Left renal pelvis (tissue), 4 donors: Measurements from ENCODE around the gene BCL3. TPM values are rescaled to one million over a fixed set of nuclear protein-coding genes. Genes with fewer than 3 reads are reported as not detected.

Source experiments
- DNase-seq, 4 donors: peaks; one replicate each; pipeline ENCODE4 v3.0.0-alpha.2; 2013; ENCODE audit warnings: low read depth in 4 of 4, low spot score in 3 of 4
- polyA plus RNA-seq, 4 donors: library from polyadenylated mRNA; unstranded; fragments of 120-200 nt; gene quantifications; one replicate each; pipeline ENCODE4 v1.2.1, GENCODE V29; 2013; ENCODE audit not compliant: insufficient read length in 4 of 4

BCL3 gene
- polyA plus RNA-seq, 4 donors = 5.5 to 16.5 (median 8.8) TPM

DNA sequence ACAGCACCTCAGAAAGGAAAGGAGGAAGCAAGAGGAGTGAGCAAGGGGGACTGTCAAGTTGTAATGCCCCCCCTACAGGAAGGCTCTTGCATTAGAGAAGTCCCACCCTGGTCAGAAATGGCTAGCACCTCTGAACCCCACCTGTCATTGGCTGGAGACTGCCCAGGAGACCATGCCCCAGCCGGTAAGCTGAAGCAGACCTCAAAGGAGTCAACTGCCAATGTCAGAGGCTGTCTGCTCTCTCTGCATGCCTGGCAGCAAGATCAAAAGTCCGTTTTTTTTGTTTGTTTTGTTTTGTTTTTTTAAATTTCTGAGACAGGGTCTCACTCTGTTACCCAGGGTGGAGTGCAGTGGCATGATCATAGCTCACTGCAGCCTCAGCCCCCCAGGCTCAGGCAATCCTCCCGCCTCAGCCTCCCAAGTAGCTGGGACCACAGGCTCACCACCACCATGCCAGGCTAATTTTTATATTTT, 8.1 kb upstream of the BCL3 start:
- DNase-seq = no peak

DNA sequence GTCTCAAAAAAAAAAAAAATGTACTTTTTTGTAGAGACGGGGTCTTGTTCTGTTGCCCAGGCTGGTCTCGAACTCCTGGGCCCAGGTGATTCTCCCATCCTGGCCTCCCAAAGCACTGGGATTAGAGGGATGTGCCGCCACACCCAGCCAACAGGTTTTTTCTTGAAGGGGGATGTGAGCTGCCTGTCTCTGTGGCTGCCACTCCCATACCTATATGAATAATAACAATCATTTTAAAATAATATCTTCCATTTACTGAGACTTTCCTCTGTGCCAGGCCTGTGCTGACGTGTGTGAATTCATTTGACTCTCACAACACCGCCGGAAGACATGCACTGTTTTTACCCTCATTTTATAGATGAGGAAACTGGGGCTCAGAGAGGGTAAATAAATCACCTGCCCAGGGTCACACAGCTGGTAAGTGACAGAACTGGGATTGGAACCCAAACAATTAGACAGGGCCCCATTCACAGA, 7.2 kb upstream of the BCL3 start:
- no peak for DNase-seq

DNA sequence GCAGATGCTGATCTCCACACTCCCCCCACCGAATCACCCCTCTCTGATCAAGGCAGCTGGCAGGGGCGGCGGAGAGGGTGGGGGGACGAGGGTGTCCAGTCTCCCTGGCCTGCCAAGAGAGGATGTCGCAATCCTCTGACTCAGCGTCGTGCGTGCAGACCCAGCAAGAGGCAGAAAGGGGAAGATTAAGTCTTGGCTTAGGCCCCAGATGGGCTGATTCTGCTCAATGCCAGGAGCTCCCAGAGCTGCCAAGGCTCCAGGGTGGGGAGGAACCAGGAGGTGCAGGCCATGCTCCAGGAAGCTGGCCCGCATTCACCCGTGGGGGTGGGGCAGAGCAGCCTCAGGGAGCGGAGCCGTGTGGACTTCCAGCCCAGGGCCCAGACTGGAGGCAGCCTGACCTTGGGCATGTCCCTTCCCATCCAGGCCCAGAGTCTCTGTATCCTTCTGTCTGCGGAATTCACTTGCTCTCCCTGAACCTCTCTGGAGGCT, 6.6 kb upstream of the BCL3 start:
- DNase-seq = no peak

DNA sequence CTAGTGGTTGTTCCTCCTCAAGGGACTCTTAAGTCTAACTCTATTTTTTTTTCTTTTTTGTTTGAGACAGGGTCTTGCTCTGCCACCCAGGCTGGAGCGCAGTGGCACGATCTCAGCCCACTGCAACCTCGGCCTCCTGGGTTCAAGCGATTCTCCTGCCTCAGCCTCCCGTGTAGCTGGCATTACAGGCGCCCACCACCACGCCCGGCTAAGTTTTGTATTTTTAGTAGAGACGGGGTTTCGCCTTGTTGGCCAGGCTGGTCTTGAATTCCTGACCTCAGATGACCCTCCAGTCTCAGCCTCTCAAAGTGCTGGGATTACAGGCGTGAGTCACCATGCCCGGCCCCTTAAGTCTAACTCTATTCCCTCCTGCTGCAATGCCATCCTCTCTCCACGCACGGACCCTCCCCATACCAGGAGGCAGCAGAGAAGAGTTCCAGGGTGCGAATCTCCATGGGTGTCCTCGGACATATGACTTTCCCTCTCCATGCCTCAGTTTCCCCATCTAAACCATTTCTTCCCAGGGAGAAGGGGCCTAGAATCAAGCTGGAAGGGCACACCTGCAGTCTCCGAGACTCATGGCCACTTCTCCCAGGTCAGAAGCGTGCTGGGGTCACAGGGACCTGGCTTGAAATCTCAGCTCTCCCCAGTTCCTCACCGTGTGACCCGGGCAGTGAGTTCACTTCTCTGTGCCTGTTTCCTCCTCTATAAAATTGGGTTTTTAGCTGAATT, 6.0 kb upstream of the BCL3 start:
- DNase-seq = no peak

DNA sequence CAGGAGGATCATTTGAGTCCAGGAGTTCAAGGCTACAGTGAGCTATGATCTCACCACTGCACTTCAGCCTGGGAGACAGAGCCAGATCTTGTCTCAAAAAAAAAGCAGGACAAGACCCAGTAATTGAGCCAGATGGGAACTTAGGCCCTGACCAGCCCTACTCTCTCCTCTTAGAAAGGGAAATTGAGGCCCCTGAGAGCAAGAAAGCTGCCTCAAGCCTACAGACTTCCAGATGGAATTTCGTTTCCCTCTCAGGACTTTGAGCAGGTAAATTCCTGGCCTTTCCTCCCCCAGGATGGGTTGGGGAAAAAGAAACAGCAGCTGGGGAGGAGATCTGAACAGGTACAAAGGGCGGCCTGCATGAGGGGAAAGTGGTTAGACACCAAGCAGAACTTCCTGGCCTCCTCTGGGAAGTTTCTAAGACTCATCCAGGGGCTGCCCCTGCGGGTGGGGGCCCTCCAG, 3.6 kb upstream of the BCL3 start:
- DNase-seq = no peak

DNA sequence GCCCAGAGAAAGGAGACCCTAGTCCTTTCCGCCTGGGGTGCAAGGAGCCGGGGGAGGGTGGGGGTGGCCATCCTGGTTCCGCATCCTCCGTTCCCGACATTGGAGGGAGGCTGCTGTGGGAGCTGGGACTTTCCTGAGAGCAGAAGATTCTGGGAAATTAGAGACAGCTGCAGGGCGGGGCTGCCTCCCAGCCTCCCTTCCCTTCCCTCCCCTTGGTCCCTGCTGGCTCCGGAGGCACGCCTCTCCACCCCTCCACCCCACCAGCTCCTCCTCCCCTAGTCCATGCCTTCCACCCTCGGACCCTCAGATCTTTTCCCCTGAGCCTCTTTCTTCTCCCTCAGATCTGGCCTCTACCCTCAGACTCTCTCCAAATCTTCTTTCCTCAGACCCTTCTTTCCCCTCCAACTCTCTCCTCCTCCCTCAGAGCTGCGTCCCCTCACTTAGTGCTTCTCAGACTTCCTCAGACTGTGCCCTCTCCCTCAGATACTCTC, 3.1 kb upstream of the BCL3 start:
- DNase-seq = no peak

DNA sequence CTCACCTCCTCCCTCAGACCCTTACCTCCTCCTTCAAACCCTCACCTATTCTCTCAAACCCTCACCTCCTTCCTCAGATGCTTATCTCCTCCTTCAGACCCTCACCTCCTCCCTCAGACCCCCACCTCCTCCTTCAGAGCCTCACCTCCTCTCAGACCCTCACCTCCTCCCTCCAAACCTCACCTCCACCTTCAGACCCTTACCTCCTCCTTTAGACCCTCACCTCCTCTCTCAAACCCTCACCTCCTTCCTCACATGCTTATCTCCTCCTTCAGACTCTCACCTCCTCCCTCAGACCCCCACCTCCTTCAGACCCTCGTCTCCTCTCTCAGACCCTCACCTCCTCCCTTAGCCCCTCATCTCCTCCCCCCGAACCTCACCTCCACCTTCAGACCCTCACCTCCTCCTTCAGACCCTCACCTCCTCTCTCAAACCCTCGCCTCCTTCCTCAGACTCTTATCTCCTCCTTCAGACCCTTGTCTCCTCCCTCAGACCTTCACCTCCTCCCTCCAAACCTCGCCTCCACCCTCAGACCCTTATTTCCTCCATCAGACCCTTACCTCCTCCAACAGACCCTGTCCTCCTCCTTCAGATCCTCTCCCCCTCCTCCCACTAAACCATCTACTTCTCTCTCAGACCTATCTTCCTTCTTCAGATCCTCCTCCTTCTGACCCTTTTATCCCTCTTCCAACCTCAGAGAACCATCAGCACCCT, 2.5 kb upstream of the BCL3 start:
- no peak for DNase-seq

DNA sequence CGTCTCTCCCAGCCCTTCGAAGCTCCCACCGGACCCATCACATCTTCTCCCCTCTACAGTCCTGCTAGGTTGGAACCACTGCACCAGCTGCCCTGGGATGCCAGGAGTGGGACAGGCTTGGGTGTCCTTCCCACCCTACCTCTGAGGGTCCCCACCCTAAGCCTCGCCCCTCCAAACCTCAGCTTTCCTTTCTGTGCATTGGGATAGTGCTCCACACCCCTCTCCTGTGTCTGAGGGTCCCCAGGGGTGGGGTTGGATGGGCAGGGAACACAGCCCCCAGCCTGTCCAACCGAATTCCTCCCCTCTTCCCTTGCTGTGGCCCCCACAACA, 1.9 kb upstream of the BCL3 start:
- no peak for DNase-seq

DNA sequence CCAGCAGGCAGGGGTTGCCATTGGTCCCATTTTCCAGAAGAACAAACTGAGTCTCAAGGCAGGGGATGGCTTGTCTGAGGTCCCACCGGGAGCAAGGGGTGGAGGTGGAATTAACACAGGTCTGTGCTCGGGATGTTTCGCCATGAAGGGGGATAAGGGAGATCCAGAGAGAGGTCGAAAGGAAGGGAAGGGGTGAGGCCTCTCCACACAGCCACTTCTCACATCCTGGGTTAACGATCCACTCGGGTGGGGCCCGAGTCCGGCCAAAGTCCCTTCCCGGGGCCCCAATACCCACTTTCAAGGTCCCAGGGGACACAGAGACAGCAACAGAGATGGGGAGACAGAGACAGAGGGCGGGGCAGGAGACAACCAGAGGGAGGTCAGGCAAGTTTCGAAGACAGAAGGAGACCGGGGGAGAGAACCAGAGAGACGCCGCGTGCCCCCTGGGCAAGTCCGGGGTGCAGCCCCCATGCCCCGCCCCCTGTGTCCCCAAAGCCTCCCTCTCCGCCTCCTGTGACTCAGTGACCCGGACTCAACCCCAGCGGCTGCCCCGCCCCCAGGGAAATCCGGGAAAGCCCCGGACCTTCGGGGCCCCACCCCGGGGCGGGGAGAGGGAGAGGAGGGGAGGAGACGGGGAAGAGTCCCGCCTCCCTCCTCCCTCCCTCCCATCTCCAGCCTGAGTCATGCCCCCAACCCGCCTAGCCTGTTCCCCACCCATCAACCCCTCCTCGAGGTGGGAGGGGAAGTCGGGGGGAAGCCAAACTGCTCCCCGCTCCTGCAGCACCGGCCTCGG, 1.4 kb upstream of the BCL3 start:
- peak in 1 of 4 donors; percentile 77 for DNase-seq

DNA sequence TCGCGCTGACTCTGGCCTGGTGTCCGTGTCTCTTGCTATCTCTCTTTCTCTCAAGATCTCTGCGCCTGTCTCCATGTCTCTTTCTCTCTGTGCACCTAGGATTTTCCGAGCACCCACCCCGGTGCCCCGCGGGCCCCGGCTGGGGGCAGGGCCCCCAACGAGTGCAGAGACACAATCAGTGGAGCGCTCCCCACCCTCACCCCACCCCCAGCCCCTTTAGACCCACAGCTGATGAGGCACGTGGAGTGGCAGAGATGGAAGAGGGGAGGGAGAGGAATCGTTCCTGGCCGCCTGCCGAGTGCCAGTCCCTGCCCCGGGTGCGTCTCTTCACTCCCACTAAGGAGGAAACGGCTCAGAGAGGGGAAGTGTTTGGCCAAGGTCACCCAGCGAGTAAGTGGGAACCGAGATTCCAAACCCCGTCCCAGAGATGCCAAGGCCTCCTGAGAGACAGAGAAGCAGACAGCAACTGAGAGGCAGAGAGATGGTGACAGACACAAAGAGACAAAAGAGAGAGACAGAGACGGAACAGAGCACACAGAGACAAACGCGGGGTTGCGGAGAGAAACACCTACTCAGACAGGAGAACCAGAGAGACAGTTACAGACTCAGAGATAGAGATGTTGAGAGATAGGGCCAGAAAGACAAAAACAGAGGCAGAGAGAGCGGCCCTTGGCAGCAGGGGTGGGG, 626 bp upstream of the BCL3 start:
- DNase-seq = no peak

DNA sequence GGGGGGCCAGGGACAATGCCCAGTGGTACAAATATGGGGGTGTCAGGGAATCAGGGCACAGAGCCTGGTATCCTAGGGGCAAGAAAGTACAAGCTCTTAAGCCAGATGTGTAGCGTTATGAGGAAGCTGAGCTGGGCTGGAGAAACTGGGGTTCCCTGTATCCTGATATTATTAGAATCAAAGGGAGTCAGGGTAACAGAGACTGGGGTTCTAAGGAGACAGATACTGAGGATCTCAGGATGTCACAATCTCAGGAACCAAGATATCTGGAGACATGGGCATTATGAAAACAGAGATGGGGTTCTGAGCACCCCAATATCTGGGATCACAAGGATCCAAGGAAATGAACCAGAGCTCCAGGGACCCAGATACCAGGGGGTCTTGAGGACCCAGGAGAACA, 784 bp downstream of the BCL3 start:
- no peak for DNase-seq

DNA sequence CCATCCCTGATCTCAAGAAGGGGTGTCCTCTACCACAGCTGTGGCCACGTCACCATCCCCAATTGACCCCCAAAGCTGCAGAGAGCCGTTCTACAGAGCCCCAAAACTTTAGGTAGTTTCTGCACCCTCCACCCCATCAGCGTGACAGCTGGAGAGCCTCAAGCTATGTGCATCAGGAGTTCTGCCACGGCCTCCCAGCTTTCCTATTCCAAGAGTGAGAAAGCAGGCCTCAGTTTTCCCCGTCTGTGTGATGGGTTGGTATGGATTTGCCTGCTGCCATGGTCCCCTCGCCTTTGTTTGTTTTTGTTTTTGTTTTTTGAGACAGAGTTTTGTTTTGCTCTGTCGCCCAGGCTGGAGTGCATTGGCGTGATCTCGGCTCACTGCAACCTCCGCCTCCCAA, 1.5 kb downstream of the BCL3 start:
- DNase-seq = no peak

DNA sequence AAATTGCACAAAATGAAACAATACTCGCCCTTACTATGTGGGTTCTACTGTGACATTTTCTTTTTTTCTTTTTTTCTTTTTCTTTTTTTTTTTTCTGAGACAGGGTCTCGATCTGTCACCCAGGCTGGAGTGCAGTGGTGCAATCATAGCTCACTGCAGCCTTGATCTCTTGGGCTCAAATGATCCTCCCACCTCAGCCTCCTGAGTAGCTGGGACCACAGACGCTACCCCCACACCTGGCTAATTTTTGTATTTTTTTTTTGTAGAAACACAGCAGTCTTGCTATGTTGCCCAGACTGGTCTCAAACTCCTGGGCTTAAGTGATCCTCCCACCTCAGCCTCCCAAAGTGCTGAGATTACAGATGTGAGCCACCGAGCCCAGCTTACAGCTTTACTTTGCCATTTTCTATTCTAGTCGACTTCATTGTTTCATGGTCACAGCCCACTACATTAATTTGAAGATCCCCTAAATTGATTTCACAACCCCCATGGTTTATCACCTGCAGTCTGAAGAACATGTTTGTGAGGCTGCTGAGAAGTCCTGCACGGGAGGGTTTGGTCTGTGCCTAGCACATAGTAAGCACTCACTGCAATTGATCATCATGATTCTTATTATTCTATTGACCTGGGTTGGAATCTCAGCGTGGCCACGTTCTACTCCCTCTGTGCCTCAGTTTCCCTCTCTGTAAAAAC, 3.8 kb downstream of the BCL3 start:
- DNase-seq = no peak

DNA sequence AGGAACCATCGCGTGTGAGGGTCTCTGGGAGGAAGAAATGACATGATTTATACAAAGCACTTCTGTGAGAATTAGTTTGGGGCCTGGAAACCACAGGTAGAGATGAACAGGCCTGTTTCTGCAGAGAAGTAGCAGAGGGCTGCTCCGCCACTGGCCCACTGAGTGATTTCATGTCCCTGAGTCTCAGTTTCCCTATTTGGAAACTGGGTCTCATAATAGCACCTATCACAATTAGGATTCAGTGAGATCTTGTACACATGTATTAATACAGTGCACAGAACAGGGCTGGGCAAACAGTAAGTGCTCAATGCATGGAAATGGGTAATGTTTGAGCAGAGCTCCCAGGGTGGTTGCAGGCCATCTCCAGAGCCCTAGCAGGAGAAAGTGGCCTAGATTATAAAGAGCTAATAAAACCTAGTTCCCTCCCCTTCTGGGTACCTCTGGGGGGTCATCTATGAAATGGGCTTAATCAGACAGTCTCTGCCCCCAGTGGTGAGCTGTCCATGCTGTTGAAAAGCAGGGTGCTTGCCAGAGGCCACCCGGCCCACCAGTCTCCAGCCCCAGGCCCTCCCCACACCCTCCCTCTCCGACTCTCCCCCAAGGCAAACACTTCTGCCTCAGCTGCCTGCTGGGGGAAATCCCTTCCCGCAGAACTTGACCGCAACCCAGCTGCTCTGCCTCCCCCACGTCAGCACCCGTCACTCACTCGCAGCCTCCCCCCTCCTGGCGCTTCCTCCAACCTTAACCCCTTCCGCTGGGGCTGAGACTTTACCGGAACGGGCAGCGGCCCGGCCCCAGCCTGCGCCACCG, 4.5 kb downstream of the BCL3 start:
- DNase-seq = no peak

DNA sequence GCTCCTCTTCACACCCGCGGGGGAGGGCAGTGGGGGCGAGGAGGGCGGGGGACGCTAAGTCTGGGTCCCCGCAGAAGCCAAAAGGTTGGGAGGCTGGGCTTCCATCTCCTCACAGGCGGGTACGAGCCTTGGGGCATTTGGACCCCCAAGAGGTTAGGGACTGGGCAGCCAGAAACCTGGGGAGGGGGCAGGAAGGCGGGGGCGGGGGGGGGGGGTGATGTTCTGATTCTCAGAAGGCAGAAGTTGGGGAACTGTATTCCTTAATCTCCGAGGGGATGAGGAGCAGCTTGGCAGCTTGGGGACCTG, 5.1 kb downstream of the BCL3 start:
- DNase-seq = no peak

DNA sequence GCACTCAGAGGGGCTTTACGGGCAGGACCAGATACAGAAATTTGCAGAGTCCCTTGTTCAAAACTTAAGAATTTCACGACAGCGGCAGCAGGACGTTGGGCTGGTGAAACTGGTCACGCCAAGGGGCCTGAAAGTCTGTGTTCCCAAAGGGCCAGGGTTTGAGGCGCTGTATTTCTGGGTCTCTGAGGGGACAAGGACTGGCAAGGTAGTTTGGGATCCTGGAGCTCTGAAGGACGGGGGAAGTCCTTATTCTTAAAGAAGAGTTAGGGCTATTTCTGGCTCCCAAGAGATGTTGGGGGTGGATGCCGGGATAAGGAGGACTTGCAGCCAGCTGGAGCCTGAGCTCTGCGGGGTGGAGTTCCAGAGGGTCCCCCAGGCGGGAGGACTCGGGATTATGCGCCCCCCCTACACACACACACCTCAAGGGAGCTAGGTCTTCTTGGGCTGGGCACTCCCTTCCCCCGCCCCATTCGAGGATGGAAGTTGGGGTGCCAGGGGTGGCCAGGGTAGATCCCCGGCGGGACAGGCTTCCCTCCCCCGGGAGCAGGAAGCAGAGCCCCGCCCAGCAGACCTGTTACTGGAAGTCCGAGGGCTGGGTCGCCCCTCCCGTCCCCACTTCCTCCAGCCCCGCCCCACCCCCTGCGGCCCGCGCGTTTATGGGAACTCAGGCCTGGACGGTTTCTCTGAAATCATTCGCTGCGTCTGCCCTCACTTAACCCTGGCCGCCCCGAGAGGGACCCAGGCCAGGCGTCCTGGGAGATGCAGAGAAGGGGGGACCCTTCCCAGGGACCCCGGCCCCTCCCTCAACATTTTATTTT, 5.6 kb downstream of the BCL3 start:
- DNase-seq = no peak

DNA sequence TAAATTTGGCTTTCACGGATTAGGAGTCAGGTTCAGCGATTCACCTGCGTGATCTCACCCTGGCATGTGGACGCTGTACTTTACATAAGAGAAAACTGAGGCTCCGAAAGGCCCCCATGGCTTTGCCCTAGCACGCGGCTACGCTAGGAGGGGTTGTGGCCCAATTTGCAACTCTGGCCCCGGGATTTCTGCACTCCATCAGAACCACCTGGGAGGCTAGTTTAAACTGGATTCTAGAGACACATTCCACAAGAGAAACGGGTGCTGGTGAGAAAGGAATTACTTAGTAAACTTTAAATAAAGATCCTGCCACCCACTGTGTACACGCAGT, 6.2 kb downstream of the BCL3 start:
- DNase-seq = no peak

DNA sequence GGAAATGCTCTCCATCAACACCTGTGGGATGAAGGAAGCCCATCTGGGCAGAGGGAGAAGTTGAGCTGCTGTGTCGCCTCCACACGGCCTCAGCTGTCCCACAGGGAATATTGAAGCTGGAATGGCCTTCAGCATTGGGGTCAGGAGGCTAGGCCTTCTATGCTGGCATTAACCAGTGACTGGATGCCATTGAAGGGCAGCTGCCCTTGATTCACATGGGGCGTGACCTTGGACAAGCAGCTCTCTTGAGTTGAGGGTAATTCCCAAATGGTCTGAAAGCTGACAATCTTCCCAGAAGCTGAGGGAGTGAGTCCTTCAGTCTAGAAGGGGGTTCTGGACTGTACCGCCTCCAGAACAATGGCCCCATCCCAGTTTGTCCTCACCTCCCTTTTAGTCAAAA, 6.7 kb downstream of the BCL3 start:
- no peak for DNase-seq
